Retinal pigment epithelial cell (primary cell): ENCODE results near the gene HAUS3.

Experiments used
- DNase-seq: peaks from one replicate; pipeline ENCODE4 v3.0.0-alpha.2; 2010; ENCODE audit warnings: low read depth
- H3K4me3 ChIP-seq: 2 replicates; pipeline ENCODE4 v1.5.1; 2011; ENCODE audit warnings: mild to moderate bottlenecking, low read length, control low read depth, moderate library complexity
- CTCF ChIP-seq: conservative IDR thresholded peaks from 2 replicates; pipeline ENCODE4 v1.5.1; 2011; ENCODE audit warnings: low read depth, low read length, control low read depth, inconsistent platforms

Gene HAUS3

DNA sequence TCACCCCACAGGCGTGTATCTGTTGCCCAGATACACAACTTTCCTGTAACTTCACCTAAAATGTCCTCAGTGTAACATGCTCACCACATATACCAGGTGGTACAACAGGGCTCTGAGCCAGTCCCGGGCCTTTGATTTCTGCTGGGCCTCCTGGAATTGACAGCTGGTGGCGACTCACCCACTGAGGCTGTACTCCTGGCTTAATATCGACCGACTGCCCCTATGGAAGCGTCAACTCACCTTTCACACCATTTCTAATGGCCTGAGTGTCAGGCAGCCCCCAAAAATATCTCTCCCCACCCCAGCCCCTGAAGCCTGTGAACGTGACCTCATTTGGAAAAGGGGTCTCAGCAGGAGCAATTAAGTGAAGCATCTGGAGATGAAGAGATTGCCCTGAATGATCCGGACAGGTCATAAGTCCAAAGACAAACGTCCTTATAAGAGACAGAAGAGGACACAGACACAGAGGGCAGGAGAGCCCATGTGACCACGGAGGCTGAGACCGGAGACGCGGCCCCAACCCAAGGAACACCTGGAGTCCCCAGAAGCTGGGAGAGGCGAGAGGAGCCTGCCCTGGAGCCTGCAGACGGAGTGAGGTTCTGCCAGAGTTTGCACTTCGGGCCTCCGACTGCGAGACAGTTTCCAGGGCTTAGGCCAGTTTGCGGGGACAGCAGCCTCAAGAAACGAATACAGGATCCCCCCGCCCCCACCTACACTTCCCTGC, 32.6 kb upstream of the HAUS3 start:
- no peak overlapping the region for H3K4me3 ChIP-seq
- no peak for TF ChIP-seq CTCF
- no peak for DNase-seq

GRCh38 chr4:2273657-2274319, 31.9 kb upstream of the HAUS3 start:
- H3K4me3 ChIP-seq, result no peak overlapping the region
- TF ChIP-seq CTCF, result no peak
- DNase-seq, result no peak

- H3K4me3 ChIP-seq, result no peak overlapping the region
- no peak for DNase-seq
- no peak for TF ChIP-seq CTCF
Measured at GRCh38 chr4:2273221-2273620, 31.3 kb upstream of the HAUS3 start.

- no peak for TF ChIP-seq CTCF
- no peak for DNase-seq
Measured at GRCh38 chr4:2272828-2273120, 30.9 kb upstream of the HAUS3 start.

GRCh38 chr4:2272026-2272827, 30.3 kb upstream of the HAUS3 start:
- TF ChIP-seq CTCF, result no peak
- no peak overlapping the region for H3K4me3 ChIP-seq
- DNase-seq, result no peak

More at GRCh38 chr4:2272828-2273120, 30.9 kb upstream of the HAUS3 start:
- H3K4me3 ChIP-seq, result no peak overlapping the region

GRCh38 chr4:2271279-2272025, 29.5 kb upstream of the HAUS3 start:
- no peak for DNase-seq
- H3K4me3 ChIP-seq, result no peak overlapping the region
- no peak for TF ChIP-seq CTCF
